Adrenal gland (tissue), 5 donors: ENCODE measurements around the gene FAM234A.

Source experiments
- POLR2A ChIP-seq, 2 donors: fragments of 450-650 bp; IDR thresholded peaks; one replicate each; pipeline ENCODE4 v1.6.1; 2017; ENCODE audit warnings: antibody characterized with exemption in 2 of 2, mild to moderate bottlenecking in 2 of 2, moderate library complexity in 1 of 2
- TF ChIP-seq, protein P1 (sequence below), 6 experiments: fragments of 450-650 bp in 4 of 6; fragments of 200-600 bp in 2 of 6; sonication (generic) in 1 of 6; IDR thresholded peaks; 1 replicate in 5 of 6; 2 replicates in 1 of 6; pipeline versions ENCODE4 v1.5.1 to v1.8.0; 2016 to 2021; ENCODE audit warnings: antibody characterized with exemption in 6 of 6, mild to moderate bottlenecking in 2 of 6, moderate library complexity in 1 of 6
- donor health status: DM: no; HTN: no; CAD: no.

DNA sequence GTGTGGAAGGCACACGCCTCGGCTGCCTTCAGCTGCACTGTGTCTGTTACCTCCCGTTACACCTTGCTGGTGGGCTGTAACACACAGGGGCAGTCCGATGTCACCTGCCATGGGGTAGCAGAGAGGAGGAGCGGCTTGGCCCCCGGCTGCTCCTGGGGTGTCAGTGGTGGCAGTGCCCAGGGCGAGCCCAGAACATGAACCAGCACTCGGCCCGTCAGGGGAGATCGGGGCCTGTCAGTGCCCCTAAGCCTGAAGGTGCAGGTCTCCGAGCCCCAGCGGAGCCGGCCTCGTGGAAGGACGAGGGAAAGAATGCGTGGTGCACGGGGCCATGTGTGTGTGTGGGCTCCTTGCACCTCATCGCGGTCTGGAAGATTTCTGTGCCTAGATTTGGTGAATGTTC is 25.7 kb downstream of the FAM234A start:
- TF ChIP-seq, protein P1, sequence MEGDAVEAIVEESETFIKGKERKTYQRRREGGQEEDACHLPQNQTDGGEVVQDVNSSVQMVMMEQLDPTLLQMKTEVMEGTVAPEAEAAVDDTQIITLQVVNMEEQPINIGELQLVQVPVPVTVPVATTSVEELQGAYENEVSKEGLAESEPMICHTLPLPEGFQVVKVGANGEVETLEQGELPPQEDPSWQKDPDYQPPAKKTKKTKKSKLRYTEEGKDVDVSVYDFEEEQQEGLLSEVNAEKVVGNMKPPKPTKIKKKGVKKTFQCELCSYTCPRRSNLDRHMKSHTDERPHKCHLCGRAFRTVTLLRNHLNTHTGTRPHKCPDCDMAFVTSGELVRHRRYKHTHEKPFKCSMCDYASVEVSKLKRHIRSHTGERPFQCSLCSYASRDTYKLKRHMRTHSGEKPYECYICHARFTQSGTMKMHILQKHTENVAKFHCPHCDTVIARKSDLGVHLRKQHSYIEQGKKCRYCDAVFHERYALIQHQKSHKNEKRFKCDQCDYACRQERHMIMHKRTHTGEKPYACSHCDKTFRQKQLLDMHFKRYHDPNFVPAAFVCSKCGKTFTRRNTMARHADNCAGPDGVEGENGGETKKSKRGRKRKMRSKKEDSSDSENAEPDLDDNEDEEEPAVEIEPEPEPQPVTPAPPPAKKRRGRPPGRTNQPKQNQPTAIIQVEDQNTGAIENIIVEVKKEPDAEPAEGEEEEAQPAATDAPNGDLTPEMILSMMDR (IDR thresholded peaks at IDR 0.05) = no peak
- TF ChIP-seq POLR2A (IDR thresholded peaks at IDR 0.05) = no peak
